Measurements from ENCODE around the gene LOXL1. TPM values are rescaled to one million over a fixed set of nuclear protein-coding genes. Genes with fewer than 3 reads are reported as not detected.

The LOXL1 gene
- total and polyA plus RNA-seq, 2 of the 4 experiments (the other 2 are of a cell fraction): 148 to 332 TPM

- TF ChIP-seq, protein P1, sequence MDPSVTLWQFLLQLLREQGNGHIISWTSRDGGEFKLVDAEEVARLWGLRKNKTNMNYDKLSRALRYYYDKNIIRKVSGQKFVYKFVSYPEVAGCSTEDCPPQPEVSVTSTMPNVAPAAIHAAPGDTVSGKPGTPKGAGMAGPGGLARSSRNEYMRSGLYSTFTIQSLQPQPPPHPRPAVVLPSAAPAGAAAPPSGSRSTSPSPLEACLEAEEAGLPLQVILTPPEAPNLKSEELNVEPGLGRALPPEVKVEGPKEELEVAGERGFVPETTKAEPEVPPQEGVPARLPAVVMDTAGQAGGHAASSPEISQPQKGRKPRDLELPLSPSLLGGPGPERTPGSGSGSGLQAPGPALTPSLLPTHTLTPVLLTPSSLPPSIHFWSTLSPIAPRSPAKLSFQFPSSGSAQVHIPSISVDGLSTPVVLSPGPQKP (IDR thresholded peaks at IDR 0.05; ENCODE audit: borderline replicate concordance, low read depth, low read length): no peak
- no peak for TF ChIP-seq NFE2L2 (IDR thresholded peaks at IDR 0.05; ENCODE audit: low read depth, low read length)
Measured at GRCh38 chr15:73922186-73923151, 3.8 kb upstream of the LOXL1 start (continued).

- POLR2A ChIA-PET (ENCODE audit: unreplicated experiment): no interaction called here
- TF ChIP-seq SMC3 (IDR thresholded peaks at IDR 0.05; ENCODE audit: low read depth, low read length) (no peak), CTCF (conservative IDR thresholded peaks at IDR 0.05; ENCODE audit: low read depth, low read length) (no peak), RCOR1 (IDR thresholded peaks at IDR 0.05; ENCODE audit: insufficient replicate concordance, low read length) (no peak), NFE2L2 (IDR thresholded peaks at IDR 0.05; ENCODE audit: low read depth, low read length) (no peak), MAZ (IDR thresholded peaks at IDR 0.05; ENCODE audit: borderline replicate concordance, low read depth, low read length) (no peak), USF2 (IDR thresholded peaks at IDR 0.05; ENCODE audit: low read depth, low read length) (no peak), FOS (IDR thresholded peaks at IDR 0.05; ENCODE audit: low read depth, low read length) (no peak), POLR2A (IDR thresholded peaks at IDR 0.05; ENCODE audit: low read depth, low read length) (no peak), BHLHE40 (IDR thresholded peaks at IDR 0.05; ENCODE audit: low read depth, low read length) (no peak), MAFK (IDR thresholded peaks at IDR 0.05; ENCODE audit: low read depth, low read length) (no peak)
Measured at GRCh38 chr15:73923156-73923487, 3.1 kb upstream of the LOXL1 start.

More at GRCh38 chr15:73923156-73923487, 3.1 kb upstream of the LOXL1 start:
- no peak for DNase-seq
- Histone ChIP-seq H4K8ac (ENCODE audit: low read depth in 2 of 2, low read length in 2 of 2) (peak overlapping the region; percentile 96 to 98), H3K56ac (ENCODE audit: extremely low read depth, insufficient read depth, low read length) (peak overlapping the region; percentile 87; the same call in 1 of the 2 replicates), H3K4me1 (ENCODE audit: control insufficient read depth, insufficient read depth, low read length) (peaks cover 45% of the 10 kb centered on the region), H2AFZ (replicated peaks; ENCODE audit: low read length, poor library complexity) (peak overlapping the region; percentile 83), H3K27me3 (ENCODE audit: control insufficient read depth, insufficient read depth, low read length) (no peaks in the 10 kb centered on the region), H3K9me3 (ENCODE audit: control insufficient read depth, insufficient read depth, low read length) (no peaks in the 10 kb centered on the region), H3K4me2 (ENCODE audit: low read depth, low read length) (peak overlapping the region; percentile 37), H4K5ac (ENCODE audit: low read depth, low read length) (peak overlapping the region; percentile 81), H3K79me1 (ENCODE audit: low read depth in 1 of 2, low read length in 2 of 2) (peaks cover 48 to 76% of the 10 kb centered on the region in 2 experiments), H2BK120ac (ENCODE audit: low read depth, low read length) (peak overlapping the region; percentile 99), H2BK15ac (ENCODE audit: low read depth, low read length) (peak overlapping the region; percentile 98), H3K36me3 (ENCODE audit: control insufficient read depth, insufficient read depth, low read length) (peaks cover 5% of the 10 kb centered on the region), H3K4me3 (ENCODE audit: insufficient read depth, low read depth, low read length) (no peak overlapping the region), H3K18ac (ENCODE audit: low read depth, low read length) (peak overlapping the region; percentile 76), H3K9ac (ENCODE audit: low read depth, low read length) (peak overlapping the region; percentile 54), H2AK9ac (replicated peaks; ENCODE audit: low read depth, low read length, poor library complexity) (peak overlapping the region; percentile 82), H4K91ac (ENCODE audit: insufficient read depth, low read depth, low read length) (peak overlapping the region; percentile 100), H3K9me1 (ENCODE audit: insufficient read depth, low read length) (peaks cover 28% of the 10 kb centered on the region), H2AK5ac (ENCODE audit: low read depth, low read length) (peak overlapping the region; percentile 99), H2BK5ac (ENCODE audit: low read depth, low read length, poor library complexity, severe bottlenecking) (peak overlapping the region; percentile 93), H3K4ac (ENCODE audit: low read depth, low read length) (peak overlapping the region; percentile 100), H3K23ac (ENCODE audit: low read depth, low read length) (peak overlapping the region; percentile 94), H2BK20ac (ENCODE audit: low read depth, low read length) (peak overlapping the region; percentile 99), H3K27ac (ENCODE audit: insufficient read depth, low read length) (peak overlapping the region; percentile 91), H4K20me1 (ENCODE audit: insufficient read depth, low read length) (peaks cover 3% of the 10 kb centered on the region), H3K14ac (replicated peaks; ENCODE audit: low read depth, low read length) (peak overlapping the region; percentile 82)
- WGBS, 2 experiments (ENCODE audit: extremely low coverage in 2 of 2, insufficient read length in 1 of 2): 14% methylated on average over 1 of the region's 7 CpGs; no CpG with 5 or more reads in 1 of the 2 experiments
- intact Hi-C loops (cut with micrococcal nuclease) (no loop called here), in situ Hi-C loops (cut with MboI; ENCODE audit: low sequenced_read_pairs) (no loop called here), dilution Hi-C loops (cut with HindIII; ENCODE audit: low sequenced_read_pairs, unreplicated experiment) (no loop called here)
- no TSS peak for BruUV-seq (replicated peaks)
- CTCF ChIA-PET: interaction anchor here (0.7 to 1.0 kb wide), 2 partner anchors 25 to 41 kb away, joined by 3 read pairs; no protein-coding TSS in a partner anchor
- no peak for ATAC-seq (ENCODE audit: low read depth)
